Activated CD8-positive, alpha-beta T cell treated with anti-CD3 and anti-CD28 coated beads for 36 hours (primary cell): ENCODE results near the gene ABR. TPM values are rescaled to one million over a fixed set of nuclear protein-coding genes. Genes with fewer than 3 reads are reported as not detected.

Experiments used
- ATAC-seq: fragments of 200-7000 bp; cut with Tn5 transposase; one replicate; pipeline ENCODE4 v1.10.0; 2021; ENCODE audit warnings: mild to moderate bottlenecking, moderate library complexity
- CTCF ChIA-PET: fragments of 350-600 bp; sonication (Branson Sonifier 250); formaldehyde crosslinking; loops from one replicate; lab custom pipeline; 2021; ENCODE audit warnings: antibody characterized with exemption; lab: Charles Lee
- POLR2A ChIA-PET: fragments of 350-600 bp; sonication (Branson Sonifier 250); formaldehyde crosslinking; loops from one replicate; lab custom pipeline; 2021; ENCODE audit warnings: antibody characterized with exemption; lab: Charles Lee
- DNase-seq: peaks from one replicate; pipeline ENCODE4 v3.0.0-alpha.2; 2020
- H3K27ac Mint-ChIP-seq: one replicate; pipeline ENCODE4 v1.8.0; 2021; ENCODE audit warnings: mild to moderate bottlenecking, mixed read lengths
- H3K27me3 Mint-ChIP-seq: one replicate; pipeline ENCODE4 v1.8.0; 2021; ENCODE audit warnings: mixed read lengths
- H3K36me3 Mint-ChIP-seq: one replicate; pipeline ENCODE4 v1.8.0; 2021; ENCODE audit warnings: low read depth, mixed read lengths
- H3K4me1 Mint-ChIP-seq: one replicate; pipeline ENCODE4 v1.8.0; 2021; ENCODE audit warnings: low read depth, mixed read lengths
- H3K4me3 Mint-ChIP-seq: one replicate; pipeline ENCODE4 v1.8.0; 2021; ENCODE audit warnings: mild to moderate bottlenecking, moderate library complexity, mixed read lengths
- H3K9me3 Mint-ChIP-seq: one replicate; pipeline ENCODE4 v1.8.0; 2021; ENCODE audit warnings: mixed read lengths
- CTCF ChIP-seq: fragments of 200-600 bp; IDR thresholded peaks from one replicate; pipeline ENCODE4 v1.8.0; 2022; ENCODE audit warnings: antibody characterized with exemption, mild to moderate bottlenecking
- intact Hi-C: fragments of 100-400 bp; cut with micrococcal nuclease; formaldehyde crosslinking; loops from one replicate; pipeline ENCODE4 v1.10.0; 2022
- total RNA-seq, 2 experiments: library from RNA; stranded (reverse); gene quantifications; one replicate each; pipeline ENCODE4 v1.2.3, GENCODE V29; 2021

ABR gene
- total RNA-seq, 2 experiments from 2014 or later = 44.4 to 46.6 TPM

GRCh38 chr17:980406-981291, 199.1 kb downstream of the ABR start:
- peak; percentile 84 for DNase-seq
- POLR2A ChIA-PET = interaction anchor here (0.7 to 2.5 kb wide), 6 partner anchors 16 to 578 kb away, joined by 3 to 11 read pairs (median 3); partner anchors contain the start of genes GEMIN4 and TIMM22
- H3K27me3 Mint-ChIP-seq = peaks cover 21% of the 10 kb centered on the region
- peak; percentile 75 for ATAC-seq
- H3K36me3 Mint-ChIP-seq = no peaks in the 10 kb centered on the region
- CTCF ChIA-PET = interaction anchor here (0.6 to 3.5 kb wide), 38 partner anchors 9 to 816 kb away, joined by 3 to 63 read pairs (median 4); partner anchors contain the start of genes GEMIN4, GLOD4, MRM3 and TIMM22
- no peaks in the 10 kb centered on the region for H3K9me3 Mint-ChIP-seq
- peak overlapping the region; percentile 67 for H3K4me3 Mint-ChIP-seq
- H3K4me1 Mint-ChIP-seq = peaks cover 11% of the 10 kb centered on the region
- H3K27ac Mint-ChIP-seq = no peak overlapping the region
- peak; percentile 75 for TF ChIP-seq CTCF
- intact Hi-C loops = loop anchor here (10.0 kb wide), 1 partner anchor 96 kb away; no protein-coding TSS in a partner anchor

GRCh38 chr17:979539-980405, 200.0 kb downstream of the ABR start, which contains the start of gene NXN:
TSS of gene NXN (minus strand) at chr17:979776.
- ATAC-seq (peak; percentile 87), DNase-seq (peak; percentile 86)
- Mint-ChIP-seq H3K9me3 (no peaks in the 10 kb centered on the region), H3K27me3 (peaks cover 28% of the 10 kb centered on the region), H3K4me1 (peaks cover 11% of the 10 kb centered on the region), H3K27ac (no peak within 1 kb of the TSS), H3K4me3 (peak within 1 kb of the TSS; percentile 67), H3K36me3 (no peaks in the 10 kb centered on the region)
- ChIA-PET POLR2A (interaction anchor here (0.6 to 2.5 kb wide), 7 partner anchors 17 to 577 kb away, joined by 3 to 11 read pairs (median 3); partner anchors contain the start of genes GEMIN4, GLOD4, MRM3 and TIMM22), CTCF (interaction anchor here (1.0 to 3.5 kb wide), 17 partner anchors 9 to 815 kb away, joined by 3 to 63 read pairs (median 6); partner anchors contain the start of genes GEMIN4, GLOD4, MRM3 and TIMM22)
- intact Hi-C loops = loop anchor here (5.0 to 10.0 kb wide), 2 partner anchors 95 to 182 kb away; no protein-coding TSS in a partner anchor
- no peak for TF ChIP-seq CTCF

- DNase-seq (no peak), ATAC-seq (no peak)
- ChIA-PET POLR2A (interaction anchor here (0.6 to 2.5 kb wide), 3 partner anchors 18 to 197 kb away, joined by 3 to 11 read pairs (median 4); partner anchors contain the start of genes GLOD4, MRM3 and TIMM22), CTCF (interaction anchor here (2.7 to 3.5 kb wide), 4 partner anchors 14 to 183 kb away, joined by 9 to 63 read pairs (median 51); partner anchors contain the start of gene TIMM22)
- TF ChIP-seq CTCF = no peak
- no peaks in the 10 kb centered on the region for H3K36me3 Mint-ChIP-seq
- H3K4me1 Mint-ChIP-seq = peaks cover 11% of the 10 kb centered on the region
- no peak overlapping the region for H3K27ac Mint-ChIP-seq
- peak overlapping the region; percentile 36 for H3K4me3 Mint-ChIP-seq
- intact Hi-C loops = loop anchor here (5.0 kb wide), 1 partner anchor 182 kb away; no protein-coding TSS in a partner anchor
- no peaks in the 10 kb centered on the region for H3K9me3 Mint-ChIP-seq
- H3K27me3 Mint-ChIP-seq = peaks cover 31% of the 10 kb centered on the region
Measured at GRCh38 chr17:979212-979538, 200.6 kb downstream of the ABR start.

- intact Hi-C loops = loop anchor here (5.0 kb wide), 1 partner anchor 181 kb away; no protein-coding TSS in a partner anchor
- no peak for ATAC-seq
Measured at GRCh38 chr17:978103-979093, 201.4 kb downstream of the ABR start.

More at GRCh38 chr17:978103-979093, 201.4 kb downstream of the ABR start:
- no peaks in the 10 kb centered on the region for H3K9me3 Mint-ChIP-seq
- DNase-seq = no peak
- H3K27me3 Mint-ChIP-seq = peaks cover 32% of the 10 kb centered on the region
- CTCF ChIA-PET = interaction anchor here (1.1 to 3.5 kb wide), 4 partner anchors 13 to 182 kb away, joined by 4 to 63 read pairs (median 30); no protein-coding TSS in a partner anchor
- POLR2A ChIA-PET = interaction anchor here (1.1 to 1.2 kb wide), 2 partner anchors 19 to 196 kb away, joined by 4 read pairs; partner anchors contain the start of genes GLOD4, MRM3 and TIMM22
- no peaks in the 10 kb centered on the region for H3K36me3 Mint-ChIP-seq
- peaks cover 11% of the 10 kb centered on the region for H3K4me1 Mint-ChIP-seq
- H3K4me3 Mint-ChIP-seq = peak overlapping the region; percentile 47
- H3K27ac Mint-ChIP-seq = no peak overlapping the region
- no peak for TF ChIP-seq CTCF
